Chondrocyte (in vitro differentiated cells): ENCODE data around the gene TMTC2. TPM values are rescaled to one million over a fixed set of nuclear protein-coding genes. Genes with fewer than 3 reads are reported as not detected.

Experiments used
- DNase-seq: peaks from one replicate; pipeline ENCODE4 v3.0.0; 2021; ENCODE audit warnings: mixed read lengths, low spot score
- H3K27ac Mint-ChIP-seq: one replicate; pipeline ENCODE4 v1.8.0; 2021; ENCODE audit warnings: mild to moderate bottlenecking, moderate library complexity, mixed read lengths; ENCODE audit not compliant: unreplicated experiment
- H3K27me3 Mint-ChIP-seq: 2 replicates; pipeline ENCODE4 v1.8.0; 2021; ENCODE audit warnings: low read depth, mixed read lengths
- H3K36me3 Mint-ChIP-seq: 2 replicates; pipeline ENCODE4 v1.8.0; 2021; ENCODE audit warnings: low read depth, mixed read lengths
- H3K4me1 Mint-ChIP-seq: 2 replicates; pipeline ENCODE4 v1.8.0; 2021; ENCODE audit warnings: low read depth, mild to moderate bottlenecking, mixed read lengths
- H3K4me3 Mint-ChIP-seq: one replicate; pipeline ENCODE4 v1.8.0; 2021; ENCODE audit warnings: mild to moderate bottlenecking, moderate library complexity, mixed read lengths; ENCODE audit not compliant: unreplicated experiment
- H3K9me3 Mint-ChIP-seq: 2 replicates; pipeline ENCODE4 v1.8.0; 2021; ENCODE audit warnings: low read depth, mixed read lengths
- CTCF ChIP-seq: fragments of 200-600 bp; sonication (generic); IDR thresholded peaks from 2 replicates; pipeline ENCODE4 v1.5.0; 2021; ENCODE audit warnings: antibody characterized with exemption, mild to moderate bottlenecking, moderate library complexity
- total RNA-seq: library from RNA; stranded (reverse); gene quantifications from 3 replicates; pipeline ENCODE4 v1.2.1, GENCODE V29; 2021

Gene TMTC2
- total RNA-seq, 1 donor from 2014 or later: 1.4 TPM

- no peaks in the 10 kb centered on the region for H3K9me3 Mint-ChIP-seq
- no peaks in the 10 kb centered on the region for H3K4me1 Mint-ChIP-seq
- no peaks in the 10 kb centered on the region for H3K36me3 Mint-ChIP-seq
- no peak overlapping the region for H3K4me3 Mint-ChIP-seq
- TF ChIP-seq CTCF: no peak
- no peak overlapping the region for H3K27ac Mint-ChIP-seq
- no peak for DNase-seq
- no peaks in the 10 kb centered on the region for H3K27me3 Mint-ChIP-seq
Measured at GRCh38 chr12:82971584-82971983, 284.9 kb downstream of the TMTC2 start.

DNA sequence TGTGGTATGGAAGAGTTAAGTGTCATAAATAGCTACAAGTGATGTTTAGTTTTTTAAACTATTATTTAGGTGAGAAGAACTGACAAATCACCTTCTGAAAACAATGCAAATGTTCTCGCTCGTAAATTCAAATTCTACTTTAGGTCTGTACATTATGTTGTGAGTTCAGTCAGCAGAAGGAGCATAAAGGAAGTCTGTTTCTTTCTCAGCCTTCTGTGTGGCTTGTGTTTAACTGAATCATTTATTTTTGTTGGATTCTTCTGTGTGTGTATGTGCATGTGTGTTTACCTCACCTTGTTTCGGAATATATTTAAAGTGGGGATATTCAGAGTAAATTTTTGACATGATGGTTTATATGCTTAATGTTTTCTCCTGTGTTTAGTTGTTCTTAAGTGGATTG lies 285.9 kb downstream of the TMTC2 start:
- Mint-ChIP-seq H3K27me3 (no peaks in the 10 kb centered on the region), H3K9me3 (no peaks in the 10 kb centered on the region), H3K27ac (no peak overlapping the region), H3K36me3 (no peaks in the 10 kb centered on the region), H3K4me3 (no peak overlapping the region), H3K4me1 (no peaks in the 10 kb centered on the region)
- TF ChIP-seq CTCF: no peak
- DNase-seq: no peak

DNA sequence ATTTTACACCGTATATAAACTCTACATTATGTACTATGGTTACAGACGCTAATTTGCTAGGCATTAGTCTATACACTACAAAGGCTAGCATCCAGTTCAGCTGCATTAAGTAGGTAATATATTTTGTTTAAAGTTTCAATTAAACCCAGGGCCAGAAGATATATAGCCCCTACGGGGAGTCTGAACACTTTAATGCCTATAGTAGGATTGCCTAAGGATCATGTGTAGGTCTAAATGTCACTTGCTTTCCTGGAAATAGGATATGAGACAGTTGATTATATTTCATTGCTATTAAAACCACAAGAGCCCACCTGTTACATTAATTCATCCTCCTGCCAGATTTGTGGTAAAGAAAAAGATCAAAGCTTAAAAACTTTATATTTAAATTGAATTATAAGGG lies 286.9 kb downstream of the TMTC2 start:
- no peaks in the 10 kb centered on the region for H3K27me3 Mint-ChIP-seq
- H3K36me3 Mint-ChIP-seq: no peaks in the 10 kb centered on the region
- no peak for DNase-seq
- H3K4me1 Mint-ChIP-seq: no peaks in the 10 kb centered on the region
- H3K27ac Mint-ChIP-seq: no peak overlapping the region
- no peaks in the 10 kb centered on the region for H3K9me3 Mint-ChIP-seq
- H3K4me3 Mint-ChIP-seq: no peak overlapping the region
- TF ChIP-seq CTCF: no peak

GRCh38 chr12:82981150-82981549 lies 294.4 kb downstream of the TMTC2 start:
- Mint-ChIP-seq H3K36me3 (no peaks in the 10 kb centered on the region), H3K4me3 (no peak overlapping the region), H3K4me1 (no peaks in the 10 kb centered on the region), H3K27ac (no peak overlapping the region), H3K27me3 (no peaks in the 10 kb centered on the region), H3K9me3 (no peaks in the 10 kb centered on the region)
- no peak for DNase-seq
- no peak for TF ChIP-seq CTCF

DNA sequence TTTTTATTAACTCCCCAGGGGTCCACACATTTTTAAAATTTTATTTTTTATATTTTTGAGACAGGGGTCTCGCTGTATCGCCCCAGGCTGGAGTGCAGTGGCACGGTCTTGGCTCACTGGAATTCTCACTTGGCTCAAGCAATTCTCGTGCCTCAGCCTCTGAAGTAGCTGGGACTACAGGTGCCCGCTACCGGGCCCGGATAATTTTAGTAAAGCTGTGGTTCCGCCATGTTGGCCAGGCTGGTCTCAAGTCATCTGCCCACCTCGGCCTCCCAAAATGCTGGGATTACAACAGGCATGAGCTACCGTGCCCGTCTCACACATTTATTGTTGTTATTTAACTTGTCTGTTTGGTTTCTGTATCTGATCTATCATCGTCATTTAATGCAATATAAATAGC lies 307.4 kb downstream of the TMTC2 start:
- DNase-seq: no peak
- H3K27me3 Mint-ChIP-seq: no peaks in the 10 kb centered on the region
- H3K4me3 Mint-ChIP-seq: no peak overlapping the region
- TF ChIP-seq CTCF: no peak
- peaks cover 15% of the 10 kb centered on the region for H3K4me1 Mint-ChIP-seq
- no peaks in the 10 kb centered on the region for H3K36me3 Mint-ChIP-seq
- no peak overlapping the region for H3K27ac Mint-ChIP-seq
- no peaks in the 10 kb centered on the region for H3K9me3 Mint-ChIP-seq
